Measurements from ENCODE around the gene ELMOD1.
"Not testable (repeated sequence)": the region's sequence is repeated elsewhere in the genome, so short reads cannot be mapped to it uniquely, and the experiment has no call there.

The ELMOD1 gene

GRCh38 chr11:107567739-107568335 is 23.1 kb upstream of the ELMOD1 start:
- Histone ChIP-seq H3K4me3 (no peak overlapping the region), H3K4me1 (peaks cover 12% of the 10 kb centered on the region), H3K27me3 (ENCODE audit: low read depth) (peaks cover 2% of the 10 kb centered on the region; the same call in 1 of the 2 replicates), H3K36me3 (replicated peaks) (no peaks in the 10 kb centered on the region), H3K9me3 (no peaks in the 10 kb centered on the region)
- DNase-seq (ENCODE audit: low spot score in 2 of 2), result no peak
- in situ Hi-C loops (cut with MboI; ENCODE audit: low sequenced_read_pairs), result no loop called here

GRCh38 chr11:107570015-107570414 is 20.9 kb upstream of the ELMOD1 start:
- no peaks in the 10 kb centered on the region for H3K9me3 ChIP-seq
- peaks cover 5% of the 10 kb centered on the region for H3K4me1 ChIP-seq
- in situ Hi-C loops (cut with MboI; ENCODE audit: low sequenced_read_pairs), result no loop called here
- no peak overlapping the region for H3K4me3 ChIP-seq
- peaks cover 2% of the 10 kb centered on the region; the same call in 1 of the 2 replicates for H3K27me3 ChIP-seq (ENCODE audit: low read depth)
- DNase-seq (ENCODE audit: low spot score in 2 of 2), result no peak
- no peaks in the 10 kb centered on the region for H3K36me3 ChIP-seq (replicated peaks)

GRCh38 chr11:107573438-107573837 is 17.5 kb upstream of the ELMOD1 start:
- Histone ChIP-seq H3K9me3 (no peaks in the 10 kb centered on the region), H3K27me3 (ENCODE audit: low read depth) (peaks cover 2% of the 10 kb centered on the region; the same call in 1 of the 2 replicates), H3K4me1 (no peaks in the 10 kb centered on the region), H3K4me3 (no peak overlapping the region), H3K36me3 (replicated peaks) (no peaks in the 10 kb centered on the region)
- in situ Hi-C loops (cut with MboI; ENCODE audit: low sequenced_read_pairs), result no loop called here
- DNase-seq (ENCODE audit: low spot score in 2 of 2), result no peak

GRCh38 chr11:107576497-107577345 is 14.2 kb upstream of the ELMOD1 start:
- H3K27me3 ChIP-seq (ENCODE audit: low read depth); H3K9me3 ChIP-seq; H3K4me1 ChIP-seq; H3K4me3 ChIP-seq; H3K36me3 ChIP-seq (replicated peaks): not testable (repeated sequence)
- DNase-seq (ENCODE audit: low spot score in 2 of 2), result peak; percentile 13 to 74
- in situ Hi-C loops (cut with MboI; ENCODE audit: low sequenced_read_pairs), result loop anchor here (5.0 kb wide), 1 partner anchor 111 kb away; no protein-coding TSS in a partner anchor

- no peak overlapping the region for H3K4me3 ChIP-seq
- H3K36me3 ChIP-seq (replicated peaks), result no peaks in the 10 kb centered on the region
- in situ Hi-C loops (cut with MboI; ENCODE audit: low sequenced_read_pairs), result loop anchor here (5.0 kb wide), 1 partner anchor 110 kb away; no protein-coding TSS in a partner anchor
- no peak for DNase-seq (ENCODE audit: low spot score in 2 of 2)
- H3K9me3 ChIP-seq, result no peaks in the 10 kb centered on the region
- H3K27me3 ChIP-seq (ENCODE audit: low read depth), result no peaks in the 10 kb centered on the region
- no peaks in the 10 kb centered on the region for H3K4me1 ChIP-seq
These were observed 13.6 kb upstream of the ELMOD1 start for GRCh38 chr11:107577346-107577711.

- H3K36me3 ChIP-seq (replicated peaks); H3K4me3 ChIP-seq; H3K27me3 ChIP-seq (ENCODE audit: low read depth); H3K9me3 ChIP-seq; H3K4me1 ChIP-seq; DNase-seq (ENCODE audit: low spot score in 2 of 2): not testable (repeated sequence)
- in situ Hi-C loops (cut with MboI; ENCODE audit: low sequenced_read_pairs), result loop anchor here (5.0 kb wide), 1 partner anchor 108 kb away; no protein-coding TSS in a partner anchor
These were observed 11.8 kb upstream of the ELMOD1 start for GRCh38 chr11:107579169-107579568.

GRCh38 chr11:107581147-107581546 is 9.8 kb upstream of the ELMOD1 start:
- Histone ChIP-seq H3K4me1 (no peaks in the 10 kb centered on the region), H3K9me3 (no peaks in the 10 kb centered on the region), H3K4me3 (no peak overlapping the region), H3K27me3 (ENCODE audit: low read depth) (0 out of 2 replicates have a peak, but pooled peaks cover 2% of the 10 kb centered on the region), H3K36me3 (replicated peaks) (no peaks in the 10 kb centered on the region)
- no peak for DNase-seq (ENCODE audit: low spot score in 2 of 2)
- in situ Hi-C loops (cut with MboI; ENCODE audit: low sequenced_read_pairs), result no loop called here

GRCh38 chr11:107583629-107584195 is 7.2 kb upstream of the ELMOD1 start:
- H3K4me1 ChIP-seq, result no peaks in the 10 kb centered on the region
- no peak overlapping the region for H3K4me3 ChIP-seq
- H3K9me3 ChIP-seq, result no peaks in the 10 kb centered on the region
- 0 out of 2 replicates have a peak, but pooled peaks cover 2% of the 10 kb centered on the region for H3K27me3 ChIP-seq (ENCODE audit: low read depth)
- no peaks in the 10 kb centered on the region for H3K36me3 ChIP-seq (replicated peaks)
- in situ Hi-C loops (cut with MboI; ENCODE audit: low sequenced_read_pairs), result no loop called here
- no peak for DNase-seq (ENCODE audit: low spot score in 2 of 2)

- DNase-seq (ENCODE audit: low spot score in 2 of 2), result no peak
- Histone ChIP-seq H3K4me3 (no peak overlapping the region), H3K9me3 (peaks cover 3% of the 10 kb centered on the region; the same call in 1 of the 2 replicates), H3K36me3 (replicated peaks) (no peaks in the 10 kb centered on the region), H3K4me1 (peaks cover 3% of the 10 kb centered on the region; the same call in 1 of the 2 replicates), H3K27me3 (ENCODE audit: low read depth) (peaks cover 19% of the 10 kb centered on the region)
- in situ Hi-C loops (cut with MboI; ENCODE audit: low sequenced_read_pairs), result no loop called here
These were observed 3.5 kb upstream of the ELMOD1 start for GRCh38 chr11:107587306-107587979.

- peak overlapping the region; percentile 52 for H3K4me3 ChIP-seq
- peak in 1 of 2 experiments; percentile 33 for DNase-seq (ENCODE audit: low spot score in 2 of 2)
- no peaks in the 10 kb centered on the region for H3K36me3 ChIP-seq (replicated peaks)
- peaks cover 3% of the 10 kb centered on the region; the same call in 1 of the 2 replicates for H3K9me3 ChIP-seq
- H3K4me1 ChIP-seq, result peaks cover 3% of the 10 kb centered on the region; the same call in 1 of the 2 replicates
- in situ Hi-C loops (cut with MboI; ENCODE audit: low sequenced_read_pairs), result no loop called here
- peaks cover 36% of the 10 kb centered on the region for H3K27me3 ChIP-seq (ENCODE audit: low read depth)
These were observed 657 bp downstream of the ELMOD1 start for GRCh38 chr11:107591378-107592230.

- no peaks in the 10 kb centered on the region for H3K36me3 ChIP-seq (replicated peaks)
- peaks cover 40% of the 10 kb centered on the region for H3K27me3 ChIP-seq (ENCODE audit: low read depth)
- H3K4me1 ChIP-seq, result peaks cover 3% of the 10 kb centered on the region; the same call in 1 of the 2 replicates
- DNase-seq (ENCODE audit: low spot score in 2 of 2), result no peak
- H3K4me3 ChIP-seq, result peak overlapping the region; percentile 52; the same call in 1 of the 2 replicates
- in situ Hi-C loops (cut with MboI; ENCODE audit: low sequenced_read_pairs), result no loop called here
- H3K9me3 ChIP-seq, result peaks cover 3% of the 10 kb centered on the region; the same call in 1 of the 2 replicates
These were observed 1.3 kb downstream of the ELMOD1 start for GRCh38 chr11:107592231-107592590.

- in situ Hi-C loops (cut with MboI; ENCODE audit: low sequenced_read_pairs), result no loop called here
- DNase-seq (ENCODE audit: low spot score in 2 of 2), result no peak
- H3K36me3 ChIP-seq (replicated peaks), result no peaks in the 10 kb centered on the region
- H3K4me3 ChIP-seq, result no peak overlapping the region
- peaks cover 3% of the 10 kb centered on the region; the same call in 1 of the 2 replicates for H3K4me1 ChIP-seq
- peaks cover 46% of the 10 kb centered on the region for H3K27me3 ChIP-seq (ENCODE audit: low read depth)
- H3K9me3 ChIP-seq, result peaks cover 3% of the 10 kb centered on the region; the same call in 1 of the 2 replicates
These were observed 1.9 kb downstream of the ELMOD1 start for GRCh38 chr11:107592813-107593212.
